Measurements from ENCODE around the gene AGTR1. TPM values are rescaled to one million over a fixed set of nuclear protein-coding genes. Genes with fewer than 3 reads are reported as not detected.

AGTR1 gene
- total RNA-seq = not detected in 2 replicates

DNA sequence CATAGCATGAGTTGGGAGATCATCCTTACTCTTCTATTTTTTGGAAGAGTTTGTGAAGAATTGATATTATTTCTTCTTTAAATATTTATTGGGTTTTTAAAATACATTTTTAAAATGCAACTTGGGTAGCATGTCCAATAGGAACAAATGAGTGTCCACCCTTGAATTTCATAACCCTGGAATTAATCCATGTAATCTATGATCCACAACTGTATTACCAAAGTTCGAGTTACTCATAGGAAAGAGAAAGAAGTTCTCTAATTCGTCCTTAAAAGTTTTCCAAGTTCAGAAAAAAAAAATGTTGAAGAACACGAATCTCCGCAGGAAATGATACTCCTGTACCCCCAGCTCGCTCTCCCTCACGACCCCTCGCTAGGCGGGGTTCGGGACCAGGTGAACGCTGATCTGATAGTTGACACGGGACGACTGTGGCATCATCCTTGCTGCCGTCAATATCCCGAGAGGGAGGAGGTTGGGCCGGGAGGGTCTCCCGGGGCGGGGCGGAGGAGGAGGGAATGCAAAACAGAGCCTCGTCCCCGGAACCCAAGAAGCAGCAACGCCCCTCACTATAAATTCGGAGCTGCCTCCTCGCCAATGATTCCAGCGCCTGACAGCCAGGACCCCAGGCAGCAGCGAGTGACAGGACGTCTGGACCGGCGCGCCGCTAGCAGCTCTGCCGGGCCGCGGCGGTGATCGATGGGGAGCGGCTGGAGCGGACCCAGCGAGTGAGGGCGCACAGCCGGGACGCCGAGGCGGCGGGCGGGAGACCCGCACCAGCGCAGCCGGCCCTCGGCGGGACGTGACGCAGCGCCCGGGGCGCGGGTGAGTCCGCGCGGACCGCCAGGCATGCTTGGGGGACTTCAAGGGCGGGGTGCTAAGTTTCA lies at the start of gene AGTR1:
Gene AGTR1, plus strand, starts transcription at position 598 of the 884 bp plus-strand sequence. CDS start 43,133 bp downstream, outside the sequence.
- H3K36me3 Mint-ChIP-seq (ENCODE audit: low read depth) = no peaks in the 10 kb centered on the region
- H3K27me3 Mint-ChIP-seq (ENCODE audit: insufficient read depth) = peaks cover 24% of the 10 kb centered on the region
- no peak for DNase-seq (ENCODE audit: low spot score)
- no peaks in the 10 kb centered on the region for H3K9me3 Mint-ChIP-seq
- H3K4me1 Mint-ChIP-seq (ENCODE audit: low read depth) = no peaks in the 10 kb centered on the region
- intact Hi-C loops (cut with micrococcal nuclease) = no loop called here
- no peak within 1 kb of the TSS for H3K4me3 Mint-ChIP-seq
- no peak within 1 kb of the TSS for H3K27ac Mint-ChIP-seq

DNA sequence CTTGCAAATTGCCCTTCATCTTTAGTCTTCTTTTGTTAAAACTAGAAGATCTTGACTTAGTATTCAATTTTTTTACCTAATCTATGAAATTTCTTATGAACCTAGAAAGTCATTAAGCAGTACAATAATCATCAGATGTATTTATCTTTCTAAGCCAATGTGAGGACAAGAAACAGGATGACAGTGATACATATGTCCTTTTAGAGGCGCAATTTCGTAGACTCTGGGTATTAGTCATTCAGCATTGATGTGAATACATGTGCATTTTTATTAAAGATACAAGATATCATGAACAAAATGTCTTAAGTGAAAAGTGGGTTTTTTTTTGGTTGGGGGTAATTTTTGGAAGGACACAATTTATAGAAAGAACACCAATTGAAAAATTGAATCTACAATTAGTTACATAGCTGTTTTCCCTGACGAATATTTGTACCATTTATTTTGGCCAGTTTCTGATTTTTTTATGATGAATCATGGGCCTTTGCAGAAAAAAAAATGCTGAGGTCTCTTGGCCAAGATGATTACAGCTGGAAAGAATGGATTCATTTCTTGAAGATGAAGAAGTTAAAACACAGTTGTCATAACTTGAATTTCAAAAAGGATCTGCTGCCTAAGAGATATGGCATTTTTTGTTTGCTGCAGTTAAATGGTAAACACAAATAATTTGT lies 48.9 kb upstream of the AGTR1 start:
- no peaks in the 10 kb centered on the region for H3K36me3 Mint-ChIP-seq (ENCODE audit: low read depth)
- intact Hi-C loops (cut with micrococcal nuclease) = no loop called here
- no peak for DNase-seq (ENCODE audit: low spot score)
- H3K27me3 Mint-ChIP-seq (ENCODE audit: insufficient read depth) = no peaks in the 10 kb centered on the region
- no peaks in the 10 kb centered on the region for H3K9me3 Mint-ChIP-seq
- H3K4me3 Mint-ChIP-seq = no peak overlapping the region
- no peaks in the 10 kb centered on the region for H3K4me1 Mint-ChIP-seq (ENCODE audit: low read depth)
- no peak overlapping the region for H3K27ac Mint-ChIP-seq

DNA sequence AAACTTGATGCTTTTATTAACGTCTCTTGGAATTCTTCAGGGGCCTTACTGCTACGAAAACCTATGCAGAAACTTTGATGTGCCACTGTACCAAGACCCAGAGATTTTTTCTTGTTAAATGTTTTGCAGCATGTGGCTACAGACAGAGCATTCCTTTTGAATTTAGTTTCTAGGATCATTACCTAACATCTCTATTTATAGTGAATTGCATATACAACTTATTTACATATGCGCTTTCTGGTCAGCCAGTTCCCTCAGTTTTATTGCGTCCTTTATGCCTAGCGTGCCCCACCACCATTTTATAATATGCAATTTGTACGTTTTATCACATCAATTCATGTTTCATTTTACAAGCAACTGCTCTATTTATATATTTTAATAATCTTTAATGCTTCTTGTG lies 46.2 kb upstream of the AGTR1 start:
- H3K9me3 Mint-ChIP-seq = no peaks in the 10 kb centered on the region
- no peak overlapping the region for H3K27ac Mint-ChIP-seq
- intact Hi-C loops (cut with micrococcal nuclease) = no loop called here
- DNase-seq (ENCODE audit: low spot score) = no peak
- H3K27me3 Mint-ChIP-seq (ENCODE audit: insufficient read depth) = no peaks in the 10 kb centered on the region
- H3K4me1 Mint-ChIP-seq (ENCODE audit: low read depth) = no peaks in the 10 kb centered on the region
- H3K4me3 Mint-ChIP-seq = no peak overlapping the region
- no peaks in the 10 kb centered on the region for H3K36me3 Mint-ChIP-seq (ENCODE audit: low read depth)

DNA sequence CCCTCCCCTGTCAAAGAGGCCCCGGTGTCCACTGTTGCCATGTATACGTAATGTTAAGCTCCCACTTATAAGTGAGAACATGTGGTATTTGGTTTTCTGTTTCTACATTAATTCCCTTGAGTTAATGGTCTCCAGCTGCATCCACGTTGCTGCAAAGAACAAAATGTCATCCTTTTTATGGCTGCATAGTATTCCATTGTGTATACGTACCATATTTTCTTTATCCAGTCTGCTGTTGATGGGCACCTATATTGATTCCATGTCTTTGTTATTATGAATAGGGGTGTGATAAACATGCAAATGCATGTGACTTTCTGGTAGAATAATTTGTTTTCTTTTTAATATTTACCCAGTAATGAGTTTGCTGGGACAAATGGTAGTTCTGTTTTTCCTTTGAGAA lies 43.3 kb upstream of the AGTR1 start:
- DNase-seq (ENCODE audit: low spot score) = no peak
- H3K36me3 Mint-ChIP-seq (ENCODE audit: low read depth) = no peaks in the 10 kb centered on the region
- H3K4me1 Mint-ChIP-seq (ENCODE audit: low read depth) = no peaks in the 10 kb centered on the region
- no peaks in the 10 kb centered on the region for H3K27me3 Mint-ChIP-seq (ENCODE audit: insufficient read depth)
- no peaks in the 10 kb centered on the region for H3K9me3 Mint-ChIP-seq
- H3K27ac Mint-ChIP-seq = no peak overlapping the region
- intact Hi-C loops (cut with micrococcal nuclease) = no loop called here
- no peak overlapping the region for H3K4me3 Mint-ChIP-seq

DNA sequence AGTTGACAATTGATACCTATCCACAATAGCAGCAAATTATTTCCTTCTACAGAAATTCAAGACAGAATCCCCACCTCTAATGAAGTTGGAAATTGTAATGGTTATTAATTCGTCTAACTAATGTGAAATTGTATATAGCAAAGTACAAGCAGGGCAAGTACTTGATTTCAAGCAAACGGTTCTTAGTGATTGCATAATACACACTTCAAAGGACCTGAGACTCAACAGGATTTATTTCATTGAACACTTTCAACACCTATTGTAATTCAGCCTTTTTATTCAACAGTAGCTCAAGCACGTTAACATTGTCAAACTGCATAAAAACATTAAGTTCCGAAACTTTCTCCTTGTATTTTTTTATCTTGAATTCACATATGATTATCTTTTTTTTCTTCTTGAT lies 40.2 kb upstream of the AGTR1 start:
- Mint-ChIP-seq H3K27me3 (ENCODE audit: insufficient read depth) (no peaks in the 10 kb centered on the region), H3K36me3 (ENCODE audit: low read depth) (no peaks in the 10 kb centered on the region), H3K4me1 (ENCODE audit: low read depth) (no peaks in the 10 kb centered on the region), H3K4me3 (no peak overlapping the region), H3K27ac (no peak overlapping the region), H3K9me3 (no peaks in the 10 kb centered on the region)
- intact Hi-C loops (cut with micrococcal nuclease) = no loop called here
- DNase-seq (ENCODE audit: low spot score) = no peak

- H3K27ac Mint-ChIP-seq = no peak overlapping the region
- H3K36me3 Mint-ChIP-seq (ENCODE audit: low read depth) = no peaks in the 10 kb centered on the region
- intact Hi-C loops (cut with micrococcal nuclease) = no loop called here
- H3K9me3 Mint-ChIP-seq = no peaks in the 10 kb centered on the region
- no peaks in the 10 kb centered on the region for H3K4me1 Mint-ChIP-seq (ENCODE audit: low read depth)
- H3K4me3 Mint-ChIP-seq = no peak overlapping the region
- no peaks in the 10 kb centered on the region for H3K27me3 Mint-ChIP-seq (ENCODE audit: insufficient read depth)
- DNase-seq (ENCODE audit: low spot score) = no peak
Measured at GRCh38 chr3:148659512-148659911, 38.2 kb upstream of the AGTR1 start.

GRCh38 chr3:148680289-148680688 lies 17.4 kb upstream of the AGTR1 start:
- intact Hi-C loops (cut with micrococcal nuclease) = no loop called here
- H3K36me3 Mint-ChIP-seq (ENCODE audit: low read depth) = no peaks in the 10 kb centered on the region
- no peaks in the 10 kb centered on the region for H3K9me3 Mint-ChIP-seq
- no peak for DNase-seq (ENCODE audit: low spot score)
- H3K4me3 Mint-ChIP-seq = no peak overlapping the region
- no peaks in the 10 kb centered on the region for H3K27me3 Mint-ChIP-seq (ENCODE audit: insufficient read depth)
- H3K4me1 Mint-ChIP-seq (ENCODE audit: low read depth) = no peaks in the 10 kb centered on the region
- H3K27ac Mint-ChIP-seq = no peak overlapping the region

DNA sequence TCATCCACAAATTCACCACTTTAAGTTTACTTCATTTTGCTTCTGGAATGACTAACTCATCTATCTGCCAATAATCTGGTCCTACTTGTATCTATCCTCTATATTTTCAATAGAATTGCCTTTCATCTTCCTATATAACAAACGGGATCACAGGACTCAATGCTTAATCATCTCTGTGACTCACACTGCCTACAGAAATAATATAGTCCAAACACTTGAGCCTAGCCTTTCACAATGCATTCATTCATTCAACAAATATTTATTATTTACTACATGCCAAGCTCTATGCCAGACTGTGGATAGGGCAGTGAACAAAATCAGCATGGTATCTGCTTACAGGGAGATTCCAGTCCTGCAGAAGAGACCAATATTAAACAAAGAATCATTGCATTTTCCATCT lies 16.6 kb upstream of the AGTR1 start:
- Mint-ChIP-seq H3K27ac (no peak overlapping the region), H3K36me3 (ENCODE audit: low read depth) (no peaks in the 10 kb centered on the region), H3K9me3 (no peaks in the 10 kb centered on the region), H3K4me1 (ENCODE audit: low read depth) (no peaks in the 10 kb centered on the region), H3K27me3 (ENCODE audit: insufficient read depth) (no peaks in the 10 kb centered on the region), H3K4me3 (no peak overlapping the region)
- no peak for DNase-seq (ENCODE audit: low spot score)
- intact Hi-C loops (cut with micrococcal nuclease) = no loop called here

GRCh38 chr3:148682997-148683396 lies 14.7 kb upstream of the AGTR1 start:
- Mint-ChIP-seq H3K27me3 (ENCODE audit: insufficient read depth) (no peaks in the 10 kb centered on the region), H3K27ac (no peak overlapping the region), H3K36me3 (ENCODE audit: low read depth) (no peaks in the 10 kb centered on the region), H3K9me3 (no peaks in the 10 kb centered on the region), H3K4me3 (no peak overlapping the region), H3K4me1 (ENCODE audit: low read depth) (no peaks in the 10 kb centered on the region)
- no peak for DNase-seq (ENCODE audit: low spot score)
- intact Hi-C loops (cut with micrococcal nuclease) = no loop called here

- Mint-ChIP-seq H3K27me3 (ENCODE audit: insufficient read depth) (peaks cover 21% of the 10 kb centered on the region), H3K4me1 (ENCODE audit: low read depth) (no peaks in the 10 kb centered on the region), H3K27ac (no peak overlapping the region), H3K4me3 (no peak overlapping the region), H3K9me3 (no peaks in the 10 kb centered on the region), H3K36me3 (ENCODE audit: low read depth) (no peaks in the 10 kb centered on the region)
- no peak for DNase-seq (ENCODE audit: low spot score)
- intact Hi-C loops (cut with micrococcal nuclease) = no loop called here
Measured at GRCh38 chr3:148694116-148694515, 3.6 kb upstream of the AGTR1 start.

GRCh38 chr3:148698190-148698810 lies 597 bp downstream of the AGTR1 start:
- Mint-ChIP-seq H3K9me3 (no peaks in the 10 kb centered on the region), H3K36me3 (ENCODE audit: low read depth) (no peaks in the 10 kb centered on the region), H3K27me3 (ENCODE audit: insufficient read depth) (peaks cover 24% of the 10 kb centered on the region), H3K4me3 (no peak overlapping the region), H3K4me1 (ENCODE audit: low read depth) (no peaks in the 10 kb centered on the region), H3K27ac (no peak overlapping the region)
- intact Hi-C loops (cut with micrococcal nuclease) = no loop called here
- DNase-seq (ENCODE audit: low spot score) = no peak

DNA sequence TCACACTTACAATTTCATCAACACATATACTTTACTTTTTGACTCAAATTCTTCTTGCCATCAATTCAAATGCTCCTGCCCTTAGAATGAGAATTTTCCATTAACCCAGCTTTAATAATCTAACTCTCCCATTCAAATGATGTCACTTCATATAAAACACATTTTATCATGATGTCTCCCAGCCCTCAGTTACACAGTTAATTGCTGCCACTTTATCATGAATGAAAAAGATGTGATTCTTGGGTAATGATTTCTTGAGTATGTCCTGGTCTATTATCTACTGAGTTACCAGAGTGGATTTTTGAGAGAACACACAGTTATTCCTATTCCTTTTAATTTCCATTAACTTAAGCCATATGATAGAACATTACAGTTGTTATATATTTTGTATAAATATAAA lies 7.6 kb downstream of the AGTR1 start:
- H3K36me3 Mint-ChIP-seq (ENCODE audit: low read depth) = no peaks in the 10 kb centered on the region
- no peak for DNase-seq (ENCODE audit: low spot score)
- no peaks in the 10 kb centered on the region for H3K9me3 Mint-ChIP-seq
- H3K4me3 Mint-ChIP-seq = no peak overlapping the region
- no peaks in the 10 kb centered on the region for H3K4me1 Mint-ChIP-seq (ENCODE audit: low read depth)
- no peak overlapping the region for H3K27ac Mint-ChIP-seq
- intact Hi-C loops (cut with micrococcal nuclease) = no loop called here
- H3K27me3 Mint-ChIP-seq (ENCODE audit: insufficient read depth) = no peaks in the 10 kb centered on the region
